Activated CD8-positive, alpha-beta T cell treated with anti-CD3 and anti-CD28 coated beads for 36 hours (primary cell): ENCODE data around the gene PANX2. TPM values are rescaled to one million over a fixed set of nuclear protein-coding genes. Genes with fewer than 3 reads are reported as not detected.

ENCODE experiments used
- ATAC-seq: fragments of 200-7000 bp; cut with Tn5 transposase; one replicate; pipeline ENCODE4 v1.10.0; 2021; ENCODE audit warnings: mild to moderate bottlenecking, moderate library complexity
- CTCF ChIA-PET: fragments of 350-600 bp; sonication (Branson Sonifier 250); formaldehyde crosslinking; loops from one replicate; lab custom pipeline; 2021; ENCODE audit warnings: antibody characterized with exemption; lab: Charles Lee
- POLR2A ChIA-PET: fragments of 350-600 bp; sonication (Branson Sonifier 250); formaldehyde crosslinking; loops from one replicate; lab custom pipeline; 2021; ENCODE audit warnings: antibody characterized with exemption; lab: Charles Lee
- DNase-seq: peaks from one replicate; pipeline ENCODE4 v3.0.0-alpha.2; 2020
- H3K27ac Mint-ChIP-seq: one replicate; pipeline ENCODE4 v1.8.0; 2021; ENCODE audit warnings: mild to moderate bottlenecking, mixed read lengths
- H3K27me3 Mint-ChIP-seq: one replicate; pipeline ENCODE4 v1.8.0; 2021; ENCODE audit warnings: mixed read lengths
- H3K36me3 Mint-ChIP-seq: one replicate; pipeline ENCODE4 v1.8.0; 2021; ENCODE audit warnings: low read depth, mixed read lengths
- H3K4me1 Mint-ChIP-seq: one replicate; pipeline ENCODE4 v1.8.0; 2021; ENCODE audit warnings: low read depth, mixed read lengths
- H3K4me3 Mint-ChIP-seq: one replicate; pipeline ENCODE4 v1.8.0; 2021; ENCODE audit warnings: mild to moderate bottlenecking, moderate library complexity, mixed read lengths
- H3K9me3 Mint-ChIP-seq: one replicate; pipeline ENCODE4 v1.8.0; 2021; ENCODE audit warnings: mixed read lengths
- CTCF ChIP-seq: fragments of 200-600 bp; IDR thresholded peaks from one replicate; pipeline ENCODE4 v1.8.0; 2022; ENCODE audit warnings: antibody characterized with exemption, mild to moderate bottlenecking
- intact Hi-C: fragments of 100-400 bp; cut with micrococcal nuclease; formaldehyde crosslinking; loops from one replicate; pipeline ENCODE4 v1.10.0; 2022
- total RNA-seq, 2 experiments: library from RNA; stranded (reverse); gene quantifications; one replicate each; pipeline ENCODE4 v1.2.3, GENCODE V29; 2021

PANX2 gene
- total RNA-seq, 2 experiments from 2014 or later: 3.3 to 3.9 TPM

DNA sequence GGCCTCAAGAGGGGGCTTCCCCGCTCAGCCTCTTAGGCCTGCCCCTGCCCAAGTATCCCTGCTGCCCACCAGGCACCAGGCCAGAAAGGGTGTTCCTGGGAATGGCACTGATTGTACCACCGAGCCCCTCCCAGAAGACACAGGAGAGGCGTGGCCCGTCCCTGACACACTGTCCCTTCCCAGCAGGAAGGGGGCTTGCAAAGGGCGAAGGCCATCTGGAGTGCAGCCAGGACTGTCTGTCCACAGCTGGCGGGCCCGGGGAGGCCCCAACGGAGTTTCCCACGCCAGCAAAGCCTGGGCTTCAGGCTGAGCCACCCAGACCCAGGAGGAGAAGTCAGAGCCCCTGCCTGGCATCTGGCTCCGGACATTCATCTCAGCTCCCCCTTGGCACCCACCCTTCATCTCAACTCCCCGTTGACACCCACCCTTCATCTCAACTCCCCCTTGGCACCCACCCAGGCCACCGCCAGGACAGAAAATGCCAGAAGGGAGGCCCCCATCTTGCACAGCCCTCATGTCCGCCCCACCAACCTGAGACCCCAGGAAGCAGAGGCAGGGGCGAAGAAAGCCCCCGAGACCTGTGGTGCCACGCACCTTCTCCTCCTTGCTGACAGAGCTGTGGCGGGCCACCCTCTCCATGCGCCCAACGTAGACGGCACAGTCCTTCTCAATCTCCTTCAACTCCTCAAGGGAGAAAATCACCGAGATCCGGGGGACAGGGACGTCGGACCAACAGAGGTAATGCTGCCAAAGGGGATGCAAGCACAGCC, 54.9 kb downstream of the PANX2 start:
- DNase-seq: no peak
- no peak for TF ChIP-seq CTCF
- Mint-ChIP-seq H3K27ac (no peak overlapping the region), H3K27me3 (no peaks in the 10 kb centered on the region), H3K4me3 (no peak overlapping the region), H3K4me1 (no peaks in the 10 kb centered on the region), H3K36me3 (peaks cover 27% of the 10 kb centered on the region), H3K9me3 (no peaks in the 10 kb centered on the region)
- POLR2A ChIA-PET: interaction anchor here (1.1 kb wide), 1 partner anchor 14 kb away, joined by 3 read pairs; no protein-coding TSS in a partner anchor
- intact Hi-C loops: no loop called here
- CTCF ChIA-PET: no interaction called here
- ATAC-seq: no peak

GRCh38 chr22:50226063-50226874, 55.7 kb downstream of the PANX2 start:
- ATAC-seq (no peak), DNase-seq (no peak)
- TF ChIP-seq CTCF: no peak
- Mint-ChIP-seq H3K36me3 (peaks cover 22% of the 10 kb centered on the region), H3K4me1 (no peaks in the 10 kb centered on the region), H3K4me3 (no peak overlapping the region), H3K9me3 (no peaks in the 10 kb centered on the region), H3K27ac (no peak overlapping the region), H3K27me3 (no peaks in the 10 kb centered on the region)
- intact Hi-C loops: no loop called here
- ChIA-PET CTCF (no interaction called here), POLR2A (interaction anchor here (1.1 kb wide), 1 partner anchor 14 kb away, joined by 3 read pairs; no protein-coding TSS in a partner anchor)

- Mint-ChIP-seq H3K4me1 (no peaks in the 10 kb centered on the region), H3K27me3 (no peaks in the 10 kb centered on the region), H3K9me3 (no peaks in the 10 kb centered on the region), H3K27ac (no peak overlapping the region), H3K36me3 (peaks cover 22% of the 10 kb centered on the region), H3K4me3 (no peak overlapping the region)
- DNase-seq (no peak), ATAC-seq (no peak)
- TF ChIP-seq CTCF: no peak
- POLR2A ChIA-PET: interaction anchor here (1.1 kb wide), 1 partner anchor 13 kb away, joined by 3 read pairs; no protein-coding TSS in a partner anchor
- CTCF ChIA-PET: interaction anchor here (2.1 kb wide), 1 partner anchor 17 kb away, joined by 4 read pairs; the partner anchor contains the start of gene TUBGCP6
- intact Hi-C loops: no loop called here
These were observed 56.3 kb downstream of the PANX2 start for GRCh38 chr22:50226875-50227165.

GRCh38 chr22:50227579-50228215, 57.2 kb downstream of the PANX2 start:
- Mint-ChIP-seq H3K9me3 (no peaks in the 10 kb centered on the region), H3K27ac (no peak overlapping the region), H3K4me3 (no peak overlapping the region), H3K36me3 (peaks cover 22% of the 10 kb centered on the region), H3K4me1 (no peaks in the 10 kb centered on the region), H3K27me3 (no peaks in the 10 kb centered on the region)
- POLR2A ChIA-PET: no interaction called here
- no peak for DNase-seq
- TF ChIP-seq CTCF: no peak
- intact Hi-C loops: no loop called here
- CTCF ChIA-PET: interaction anchor here (1.1 to 2.1 kb wide), 2 partner anchors 10 to 17 kb away, joined by 3 to 4 read pairs; partner anchors contain the start of gene TUBGCP6
- ATAC-seq: no peak
